ENCODE data around the gene SPRING1. TPM values are rescaled to one million over a fixed set of nuclear protein-coding genes. Genes with fewer than 3 reads are reported as not detected.

Gene SPRING1
- total RNA-seq, 1 experiment from 2014 or later = 23.0 TPM

GRCh38 chr12:116698116-116698515, 39.8 kb downstream of the SPRING1 start:
- peaks cover 41% of the 10 kb centered on the region for H3K4me1 ChIP-seq (ENCODE audit: low read length)
- no peaks in the 10 kb centered on the region for H3K9me2 ChIP-seq (replicated peaks; ENCODE audit: insufficient read depth, low read length)
- H3K27ac ChIP-seq (ENCODE audit: low read length) = no peak overlapping the region
- no peaks in the 10 kb centered on the region for H3K36me3 ChIP-seq (ENCODE audit: insufficient read depth, low read length)
- no peaks in the 10 kb centered on the region for H3K27me3 ChIP-seq (ENCODE audit: low read length)
- no peak overlapping the region for H3K4me3 ChIP-seq (ENCODE audit: low read length)
- no peaks in the 10 kb centered on the region for H4K20me1 ChIP-seq (ENCODE audit: insufficient read depth, low read depth, low read length)
- H3K4me2 ChIP-seq (ENCODE audit: low read depth, low read length, poor library complexity, severe bottlenecking) = no peak overlapping the region
- no peaks in the 10 kb centered on the region for H3K79me2 ChIP-seq (ENCODE audit: low read length)
- no peak overlapping the region for H3K9ac ChIP-seq (ENCODE audit: low read length)
- no peak for DNase-seq
- H2AFZ ChIP-seq (ENCODE audit: low read length) = no peak overlapping the region
- H3K9me3 ChIP-seq (ENCODE audit: low read length) = no peaks in the 10 kb centered on the region

- Histone ChIP-seq H3K4me1 (ENCODE audit: low read length) (peaks cover 45% of the 10 kb centered on the region), H3K9me2 (replicated peaks; ENCODE audit: insufficient read depth, low read length) (no peaks in the 10 kb centered on the region), H3K36me3 (ENCODE audit: insufficient read depth, low read length) (no peaks in the 10 kb centered on the region), H3K27me3 (ENCODE audit: low read length) (no peaks in the 10 kb centered on the region), H3K9me3 (ENCODE audit: low read length) (no peaks in the 10 kb centered on the region), H3K9ac (ENCODE audit: low read length) (no peak overlapping the region), H3K4me3 (ENCODE audit: low read length) (no peak overlapping the region), H3K27ac (ENCODE audit: low read length) (no peak overlapping the region), H4K20me1 (ENCODE audit: insufficient read depth, low read depth, low read length) (no peaks in the 10 kb centered on the region), H3K79me2 (ENCODE audit: low read length) (no peaks in the 10 kb centered on the region), H2AFZ (ENCODE audit: low read length) (no peak overlapping the region), H3K4me2 (ENCODE audit: low read depth, low read length, poor library complexity, severe bottlenecking) (no peak overlapping the region)
- DNase-seq = no peak
These were observed 40.2 kb downstream of the SPRING1 start for GRCh38 chr12:116697716-116698115.

- peak; percentile 78 for DNase-seq
- H3K36me3 ChIP-seq (ENCODE audit: insufficient read depth, low read length) = no peaks in the 10 kb centered on the region
- H3K27me3 ChIP-seq (ENCODE audit: low read length) = no peaks in the 10 kb centered on the region
- H4K20me1 ChIP-seq (ENCODE audit: insufficient read depth, low read depth, low read length) = no peaks in the 10 kb centered on the region
- H2AFZ ChIP-seq (ENCODE audit: low read length) = no peak overlapping the region
- H3K27ac ChIP-seq (ENCODE audit: low read length) = no peak overlapping the region
- H3K9ac ChIP-seq (ENCODE audit: low read length) = no peak overlapping the region
- no peak overlapping the region for H3K4me2 ChIP-seq (ENCODE audit: low read depth, low read length, poor library complexity, severe bottlenecking)
- H3K79me2 ChIP-seq (ENCODE audit: low read length) = no peaks in the 10 kb centered on the region
- peaks cover 50% of the 10 kb centered on the region for H3K4me1 ChIP-seq (ENCODE audit: low read length)
- H3K9me3 ChIP-seq (ENCODE audit: low read length) = no peaks in the 10 kb centered on the region
- no peak overlapping the region for H3K4me3 ChIP-seq (ENCODE audit: low read length)
- H3K9me2 ChIP-seq (replicated peaks; ENCODE audit: insufficient read depth, low read length) = no peaks in the 10 kb centered on the region
These were observed 40.6 kb downstream of the SPRING1 start for GRCh38 chr12:116697305-116697704.

GRCh38 chr12:116695464-116695725, 42.5 kb downstream of the SPRING1 start:
- DNase-seq = peak; percentile 76
- no peaks in the 10 kb centered on the region for H3K9me3 ChIP-seq (ENCODE audit: low read length)
- no peaks in the 10 kb centered on the region for H3K36me3 ChIP-seq (ENCODE audit: insufficient read depth, low read length)
- H3K27ac ChIP-seq (ENCODE audit: low read length) = peak overlapping the region; percentile 95; the same call in 1 of the 2 replicates
- no peaks in the 10 kb centered on the region for H4K20me1 ChIP-seq (ENCODE audit: insufficient read depth, low read depth, low read length)
- H2AFZ ChIP-seq (ENCODE audit: low read length) = no peak overlapping the region
- H3K79me2 ChIP-seq (ENCODE audit: low read length) = no peaks in the 10 kb centered on the region
- peaks cover 69% of the 10 kb centered on the region for H3K4me1 ChIP-seq (ENCODE audit: low read length)
- H3K4me2 ChIP-seq (ENCODE audit: low read depth, low read length, poor library complexity, severe bottlenecking) = peak overlapping the region; percentile 76
- peak overlapping the region; percentile 44; the same call in 1 of the 2 replicates for H3K9ac ChIP-seq (ENCODE audit: low read length)
- H3K9me2 ChIP-seq (replicated peaks; ENCODE audit: insufficient read depth, low read length) = no peaks in the 10 kb centered on the region
- H3K27me3 ChIP-seq (ENCODE audit: low read length) = no peaks in the 10 kb centered on the region
- H3K4me3 ChIP-seq (ENCODE audit: low read length) = peak overlapping the region; percentile 48; the same call in 1 of the 2 replicates

GRCh38 chr12:116694653-116695463, 43.0 kb downstream of the SPRING1 start:
- H3K27me3 ChIP-seq (ENCODE audit: low read length) = no peaks in the 10 kb centered on the region
- no peak overlapping the region for H2AFZ ChIP-seq (ENCODE audit: low read length)
- H3K27ac ChIP-seq (ENCODE audit: low read length) = peak overlapping the region; percentile 95
- H3K4me2 ChIP-seq (ENCODE audit: low read depth, low read length, poor library complexity, severe bottlenecking) = peak overlapping the region; percentile 76
- peaks cover 74% of the 10 kb centered on the region for H3K4me1 ChIP-seq (ENCODE audit: low read length)
- peak overlapping the region; percentile 44 for H3K9ac ChIP-seq (ENCODE audit: low read length)
- H3K79me2 ChIP-seq (ENCODE audit: low read length) = no peaks in the 10 kb centered on the region
- H3K9me3 ChIP-seq (ENCODE audit: low read length) = no peaks in the 10 kb centered on the region
- peak; percentile 63 for DNase-seq
- no peaks in the 10 kb centered on the region for H3K9me2 ChIP-seq (replicated peaks; ENCODE audit: insufficient read depth, low read length)
- no peaks in the 10 kb centered on the region for H4K20me1 ChIP-seq (ENCODE audit: insufficient read depth, low read depth, low read length)
- H3K4me3 ChIP-seq (ENCODE audit: low read length) = peak overlapping the region; percentile 48; the same call in 1 of the 2 replicates
- H3K36me3 ChIP-seq (ENCODE audit: insufficient read depth, low read length) = no peaks in the 10 kb centered on the region

GRCh38 chr12:116693286-116694227, 44.3 kb downstream of the SPRING1 start:
- Histone ChIP-seq H3K27ac (ENCODE audit: low read length) (peak overlapping the region; percentile 95), H3K36me3 (ENCODE audit: insufficient read depth, low read length) (no peaks in the 10 kb centered on the region), H3K79me2 (ENCODE audit: low read length) (no peaks in the 10 kb centered on the region), H3K27me3 (ENCODE audit: low read length) (no peaks in the 10 kb centered on the region), H3K9ac (ENCODE audit: low read length) (peak overlapping the region; percentile 57), H3K9me2 (replicated peaks; ENCODE audit: insufficient read depth, low read length) (no peaks in the 10 kb centered on the region), H3K9me3 (ENCODE audit: low read length) (no peaks in the 10 kb centered on the region), H4K20me1 (ENCODE audit: insufficient read depth, low read depth, low read length) (no peaks in the 10 kb centered on the region), H3K4me1 (ENCODE audit: low read length) (peaks cover 85% of the 10 kb centered on the region), H2AFZ (ENCODE audit: low read length) (peak overlapping the region; percentile 70; the same call in 1 of the 2 replicates), H3K4me3 (ENCODE audit: low read length) (peak overlapping the region; percentile 59), H3K4me2 (ENCODE audit: low read depth, low read length, poor library complexity, severe bottlenecking) (peak overlapping the region; percentile 76)
- peak; percentile 68 for DNase-seq

- Histone ChIP-seq H3K4me3 (ENCODE audit: low read length) (peak overlapping the region; percentile 59), H3K27ac (ENCODE audit: low read length) (peak overlapping the region; percentile 95), H3K9me2 (replicated peaks; ENCODE audit: insufficient read depth, low read length) (no peaks in the 10 kb centered on the region), H3K79me2 (ENCODE audit: low read length) (no peaks in the 10 kb centered on the region), H2AFZ (ENCODE audit: low read length) (0 out of 2 replicates have a peak overlapping the region, but pooled peaks have one; percentile 39), H3K9me3 (ENCODE audit: low read length) (no peaks in the 10 kb centered on the region; the same call in 1 of the 2 replicates), H3K4me1 (ENCODE audit: low read length) (peaks cover 88% of the 10 kb centered on the region), H3K9ac (ENCODE audit: low read length) (peak overlapping the region; percentile 57), H3K4me2 (ENCODE audit: low read depth, low read length, poor library complexity, severe bottlenecking) (peak overlapping the region; percentile 76), H3K27me3 (ENCODE audit: low read length) (no peaks in the 10 kb centered on the region), H4K20me1 (ENCODE audit: insufficient read depth, low read depth, low read length) (no peaks in the 10 kb centered on the region), H3K36me3 (ENCODE audit: insufficient read depth, low read length) (no peaks in the 10 kb centered on the region)
- DNase-seq = peak; percentile 68
These were observed 45.3 kb downstream of the SPRING1 start for GRCh38 chr12:116692605-116693004.

- Histone ChIP-seq H3K9me2 (replicated peaks; ENCODE audit: insufficient read depth, low read length) (no peaks in the 10 kb centered on the region), H2AFZ (ENCODE audit: low read length) (no peak overlapping the region), H3K9me3 (ENCODE audit: low read length) (no peaks in the 10 kb centered on the region; the same call in 1 of the 2 replicates), H4K20me1 (ENCODE audit: insufficient read depth, low read depth, low read length) (no peaks in the 10 kb centered on the region), H3K27me3 (ENCODE audit: low read length) (no peaks in the 10 kb centered on the region), H3K36me3 (ENCODE audit: insufficient read depth, low read length) (no peaks in the 10 kb centered on the region), H3K79me2 (ENCODE audit: low read length) (no peaks in the 10 kb centered on the region), H3K4me3 (ENCODE audit: low read length) (no peak overlapping the region), H3K9ac (ENCODE audit: low read length) (no peak overlapping the region), H3K4me2 (ENCODE audit: low read depth, low read length, poor library complexity, severe bottlenecking) (no peak overlapping the region), H3K4me1 (ENCODE audit: low read length) (peaks cover 84% of the 10 kb centered on the region), H3K27ac (ENCODE audit: low read length) (peak overlapping the region; percentile 95)
- DNase-seq = no peak
These were observed 46.2 kb downstream of the SPRING1 start for GRCh38 chr12:116691636-116692035.

Measured in Karpas-422 (cell line).